Urinary bladder (tissue), 4 donors: ENCODE data around the gene LFNG. TPM values are rescaled to one million over a fixed set of nuclear protein-coding genes. Genes with fewer than 3 reads are reported as not detected.

Source experiments
- DNase-seq: peaks from one replicate; pipeline ENCODE4 v3.0.0-alpha.2; 2015; ENCODE audit errors: extremely low spot score
- H3K27ac ChIP-seq: one replicate; pipeline ENCODE4 v1.5.1; 2013; ENCODE audit warnings: low read depth, mild to moderate bottlenecking, moderate library complexity
- H3K36me3 ChIP-seq: one replicate; pipeline ENCODE4 v1.6.1; 2013; ENCODE audit warnings: mild to moderate bottlenecking, moderate library complexity; ENCODE audit not compliant: insufficient read depth
- H3K4me1 ChIP-seq: one replicate; pipeline ENCODE4 v1.6.1; 2013; ENCODE audit warnings: mild to moderate bottlenecking, moderate library complexity; ENCODE audit not compliant: insufficient read depth
- H3K4me3 ChIP-seq: one replicate; pipeline ENCODE4 v1.5.1; 2013; ENCODE audit warnings: low read depth, low read length
- WGBS: extraction: QIAGEN DNeasy Blood & Tissue Kit; methylation state at CpG from one replicate; pipeline ENCODE4 v1.1.7; 2013; 5-methylcytosine and 5-hydroxymethylcytosine counted together
- polyA plus RNA-seq: library from polyadenylated mRNA; stranded (reverse); fragments of 200-250 nt; gene quantifications from one replicate; pipeline ENCODE4 v1.2.3, GENCODE V29; 2013
- total RNA-seq: library from RNA; depleted of rRNA; stranded (reverse); fragments of >200 nt; gene quantifications from one replicate; pipeline ENCODE4 v1.2.3, GENCODE V29; 2014
- donor health status: healthy with polysubstance abuse.
- donor health status: healthy.

Gene LFNG
- total and polyA plus RNA-seq, 2 donors = 10.7 to 16.8 TPM

- no peaks in the 10 kb centered on the region for H3K36me3 ChIP-seq
- 87% methylated on average over 9 of the region's 9 CpGs for WGBS
- no peak for DNase-seq
- H3K27ac ChIP-seq = no peak overlapping the region
- no peak overlapping the region for H3K4me3 ChIP-seq
- H3K4me1 ChIP-seq = no peaks in the 10 kb centered on the region
Observed at GRCh38 chr7:2501947-2502646, 17.5 kb upstream of the LFNG start.

- Histone ChIP-seq H3K27ac (no peak overlapping the region), H3K4me3 (no peak overlapping the region), H3K4me1 (no peaks in the 10 kb centered on the region), H3K36me3 (no peaks in the 10 kb centered on the region)
- no peak for DNase-seq
- WGBS = 69% methylated on average over 13 of the region's 13 CpGs
Observed at GRCh38 chr7:2502647-2502966, 17.0 kb upstream of the LFNG start.

- Histone ChIP-seq H3K4me3 (no peak overlapping the region), H3K4me1 (no peaks in the 10 kb centered on the region), H3K36me3 (no peaks in the 10 kb centered on the region), H3K27ac (no peak overlapping the region)
- 63% methylated on average over 25 of the region's 25 CpGs for WGBS
- DNase-seq = no peak
Observed at GRCh38 chr7:2503056-2503941, 16.3 kb upstream of the LFNG start.

GRCh38 chr7:2504128-2504888, 15.3 kb upstream of the LFNG start:
- H3K4me3 ChIP-seq = no peak overlapping the region

GRCh38 chr7:2504889-2505375, 14.6 kb upstream of the LFNG start:
- 91% methylated on average over 19 of the region's 19 CpGs for WGBS
- no peaks in the 10 kb centered on the region for H3K4me1 ChIP-seq
- H3K4me3 ChIP-seq = no peak overlapping the region
- H3K27ac ChIP-seq = no peak overlapping the region
- no peak for DNase-seq
- H3K36me3 ChIP-seq = no peaks in the 10 kb centered on the region

More at GRCh38 chr7:2504128-2504888, 15.3 kb upstream of the LFNG start:
- Histone ChIP-seq H3K4me1 (no peaks in the 10 kb centered on the region), H3K36me3 (no peaks in the 10 kb centered on the region), H3K27ac (no peak overlapping the region)
- WGBS = 88% methylated on average over 21 of the region's 21 CpGs
- no peak for DNase-seq

GRCh38 chr7:2505401-2505800, 14.2 kb upstream of the LFNG start:
- Histone ChIP-seq H3K4me3 (no peak overlapping the region), H3K4me1 (no peaks in the 10 kb centered on the region), H3K27ac (no peak overlapping the region), H3K36me3 (no peaks in the 10 kb centered on the region)
- 95% methylated on average over 14 of the region's 14 CpGs for WGBS
- no peak for DNase-seq

- Histone ChIP-seq H3K4me1 (no peaks in the 10 kb centered on the region), H3K27ac (no peak overlapping the region), H3K4me3 (no peak overlapping the region), H3K36me3 (no peaks in the 10 kb centered on the region)
- no peak for DNase-seq
- WGBS = 87% methylated on average over 26 of the region's 26 CpGs
Observed at GRCh38 chr7:2507208-2507916, 12.2 kb upstream of the LFNG start.

GRCh38 chr7:2507917-2508306, 11.7 kb upstream of the LFNG start:
- DNase-seq = no peak
- no peaks in the 10 kb centered on the region for H3K4me1 ChIP-seq
- no peaks in the 10 kb centered on the region for H3K36me3 ChIP-seq
- H3K27ac ChIP-seq = no peak overlapping the region
- 89% methylated on average over 6 of the region's 6 CpGs for WGBS
- no peak overlapping the region for H3K4me3 ChIP-seq

GRCh38 chr7:2508327-2509215, 11.0 kb upstream of the LFNG start:
- no peaks in the 10 kb centered on the region for H3K4me1 ChIP-seq
- no peak overlapping the region for H3K27ac ChIP-seq
- no peaks in the 10 kb centered on the region for H3K36me3 ChIP-seq
- DNase-seq = no peak
- 55% methylated on average over 43 of the region's 43 CpGs for WGBS
- no peak overlapping the region for H3K4me3 ChIP-seq

- DNase-seq = no peak
- Histone ChIP-seq H3K4me3 (no peak overlapping the region), H3K27ac (no peak overlapping the region), H3K4me1 (no peaks in the 10 kb centered on the region), H3K36me3 (no peaks in the 10 kb centered on the region)
- WGBS = 82% methylated on average over 23 of the region's 23 CpGs
Observed at GRCh38 chr7:2509298-2509906, 10.2 kb upstream of the LFNG start.

- Histone ChIP-seq H3K27ac (no peak overlapping the region), H3K4me3 (no peak overlapping the region), H3K36me3 (no peaks in the 10 kb centered on the region), H3K4me1 (no peaks in the 10 kb centered on the region)
- 87% methylated on average over 13 of the region's 13 CpGs for WGBS
- no peak for DNase-seq
Observed at GRCh38 chr7:2510130-2510776, 9.3 kb upstream of the LFNG start.
